Adipose tissue (tissue), 3 donors: Measurements from ENCODE around the gene SULF2. TPM values are rescaled to one million over a fixed set of nuclear protein-coding genes. Genes with fewer than 3 reads are reported as not detected.

ENCODE experiments used
- H3K27ac ChIP-seq: one replicate; pipeline ENCODE4 v1.5.1; 2013; ENCODE audit warnings: low read depth, low read length
- WGBS, 3 donors: extraction: QIAGEN DNeasy Blood & Tissue Kit; methylation state at CpG; one replicate each; pipeline ENCODE4 v1.1.7; 2013; 5-methylcytosine and 5-hydroxymethylcytosine counted together
- polyA plus RNA-seq, 3 donors: library from polyadenylated mRNA; stranded (reverse); fragments of 200-250 nt; gene quantifications; one replicate each; pipeline ENCODE4 v1.2.3, GENCODE V29; 2013
- donor health status: healthy with polysubstance abuse.
- donor health status: Bipolar disorder and iron deficiency.
- donor health status: healthy.

SULF2 gene
- polyA plus RNA-seq, 3 donors: 8.1 to 57.0 (median 41.0) TPM

DNA sequence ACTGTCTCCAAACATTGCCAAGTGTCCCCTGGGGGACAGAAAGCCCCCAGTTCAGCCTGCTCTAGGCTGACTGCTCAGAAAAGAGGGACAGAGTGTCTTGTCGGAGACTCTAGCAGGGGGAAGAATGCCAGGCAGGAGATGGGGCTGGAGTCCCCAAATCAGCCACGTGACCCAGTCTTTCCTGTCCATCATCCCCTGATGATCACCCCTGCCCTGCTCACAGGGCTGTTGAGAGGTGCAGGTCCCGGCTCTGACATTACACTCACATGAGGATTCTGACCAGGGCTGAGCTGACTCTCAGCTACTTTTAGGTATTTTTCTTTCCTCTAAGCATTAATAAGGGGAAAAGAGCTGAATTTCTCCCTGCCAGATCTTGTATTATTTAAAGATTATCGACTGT, 115.8 kb downstream of the SULF2 start:
- 79 to 88% (median 84%) methylated on average over 4 of the region's 4 CpGs for WGBS, 3 donors
- H3K27ac ChIP-seq: no peak overlapping the region

- H3K27ac ChIP-seq: no peak overlapping the region
- WGBS, 3 donors: 80 to 95% (median 93%) methylated on average over 8 of the region's 8 CpGs
Observed at GRCh38 chr20:47669152-47669425, 116.2 kb downstream of the SULF2 start.

DNA sequence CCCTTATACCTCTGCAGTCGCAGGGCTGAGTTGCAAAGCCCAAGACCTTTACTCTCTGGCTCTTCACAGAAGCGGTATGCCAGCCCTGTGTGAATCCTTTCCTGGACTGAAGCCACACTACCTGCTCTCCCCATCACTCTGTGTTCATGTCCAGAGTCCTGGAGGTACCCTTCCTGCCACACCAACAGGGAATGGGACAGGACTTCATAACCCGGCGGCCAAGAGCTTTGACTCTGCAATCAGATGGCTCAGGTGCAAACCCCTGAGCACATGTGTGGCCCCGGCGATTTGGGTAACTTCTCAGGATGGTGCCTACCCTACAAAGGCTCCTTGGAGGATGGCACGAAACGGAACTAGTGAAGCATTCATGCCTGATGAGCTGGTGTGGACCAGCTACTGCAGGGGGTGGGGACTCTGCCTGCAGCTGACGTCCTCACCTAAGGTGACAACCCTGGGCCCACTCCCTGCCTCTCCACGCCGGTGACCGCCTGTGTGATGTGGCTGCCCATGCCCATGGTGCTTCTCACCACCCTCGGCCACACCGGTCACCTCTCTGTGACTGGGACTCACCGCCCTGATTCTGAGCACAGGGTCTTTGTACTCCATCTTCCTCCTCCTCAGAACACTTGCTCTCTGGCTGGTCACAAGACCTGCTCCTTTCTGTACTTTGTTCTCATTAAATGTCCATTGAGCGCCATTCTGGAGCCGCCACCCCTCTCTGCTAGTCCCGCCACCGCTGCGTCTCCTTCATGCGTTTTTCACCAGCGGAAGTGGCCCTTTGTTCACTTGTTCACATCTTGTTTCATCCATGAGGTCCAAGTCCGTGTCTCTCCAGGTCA, 116.7 kb downstream of the SULF2 start:
- WGBS, 3 donors: 88 to 95% (median 93%) methylated on average over 23 of the region's 23 CpGs
- no peak overlapping the region for H3K27ac ChIP-seq

GRCh38 chr20:47667531-47668312, 117.6 kb downstream of the SULF2 start:
- no peak overlapping the region for H3K27ac ChIP-seq
- WGBS, 3 donors: 67 to 79% (median 68%) methylated on average over 18 to 19 of the region's 19 CpGs

DNA sequence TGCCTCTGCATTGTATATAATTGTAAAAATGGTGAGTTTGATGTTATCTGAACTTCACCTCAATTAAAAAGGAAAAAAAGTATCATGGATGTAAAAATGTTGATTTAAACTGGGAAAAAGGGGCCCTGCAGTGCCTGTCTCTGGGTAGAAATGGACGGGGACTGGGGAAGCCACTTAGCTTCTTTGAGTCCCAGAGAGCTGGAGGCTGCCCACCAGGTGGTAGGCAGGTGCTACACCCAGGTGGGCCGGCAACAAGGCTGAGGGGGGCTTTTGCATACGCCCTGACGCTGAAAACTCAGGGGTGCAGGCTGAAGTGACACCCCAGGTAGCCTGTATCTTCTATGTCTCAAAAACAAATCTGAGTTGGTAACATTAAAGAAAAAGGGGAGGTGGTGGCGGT, 118.2 kb downstream of the SULF2 start:
- WGBS, 3 donors: 87 to 89% (median 88%) methylated on average over 5 of the region's 5 CpGs
- H3K27ac ChIP-seq: no peak overlapping the region

DNA sequence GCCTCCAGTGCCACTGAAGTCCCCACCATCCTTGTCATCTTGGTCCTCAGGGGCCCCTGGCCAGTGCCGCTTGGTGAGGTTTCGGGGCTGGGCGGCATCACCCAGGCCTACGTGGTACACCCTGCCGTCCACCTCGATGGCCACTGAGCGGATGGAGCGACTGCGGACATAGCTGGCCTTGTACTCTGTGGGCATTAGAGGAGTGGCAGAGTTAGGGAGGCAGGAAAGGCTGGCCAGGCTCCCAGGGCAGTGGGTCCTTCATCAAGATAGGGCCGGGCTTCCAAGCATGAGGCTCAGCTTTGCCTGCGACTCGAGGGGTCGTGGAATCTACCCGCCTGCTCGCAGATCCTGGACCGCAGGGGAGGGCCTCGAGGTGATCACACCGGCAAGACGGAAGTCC, 119.0 kb downstream of the SULF2 start:
- 92 to 94% (median 94%) methylated on average over 19 of the region's 19 CpGs for WGBS, 3 donors
- no peak overlapping the region for H3K27ac ChIP-seq

DNA sequence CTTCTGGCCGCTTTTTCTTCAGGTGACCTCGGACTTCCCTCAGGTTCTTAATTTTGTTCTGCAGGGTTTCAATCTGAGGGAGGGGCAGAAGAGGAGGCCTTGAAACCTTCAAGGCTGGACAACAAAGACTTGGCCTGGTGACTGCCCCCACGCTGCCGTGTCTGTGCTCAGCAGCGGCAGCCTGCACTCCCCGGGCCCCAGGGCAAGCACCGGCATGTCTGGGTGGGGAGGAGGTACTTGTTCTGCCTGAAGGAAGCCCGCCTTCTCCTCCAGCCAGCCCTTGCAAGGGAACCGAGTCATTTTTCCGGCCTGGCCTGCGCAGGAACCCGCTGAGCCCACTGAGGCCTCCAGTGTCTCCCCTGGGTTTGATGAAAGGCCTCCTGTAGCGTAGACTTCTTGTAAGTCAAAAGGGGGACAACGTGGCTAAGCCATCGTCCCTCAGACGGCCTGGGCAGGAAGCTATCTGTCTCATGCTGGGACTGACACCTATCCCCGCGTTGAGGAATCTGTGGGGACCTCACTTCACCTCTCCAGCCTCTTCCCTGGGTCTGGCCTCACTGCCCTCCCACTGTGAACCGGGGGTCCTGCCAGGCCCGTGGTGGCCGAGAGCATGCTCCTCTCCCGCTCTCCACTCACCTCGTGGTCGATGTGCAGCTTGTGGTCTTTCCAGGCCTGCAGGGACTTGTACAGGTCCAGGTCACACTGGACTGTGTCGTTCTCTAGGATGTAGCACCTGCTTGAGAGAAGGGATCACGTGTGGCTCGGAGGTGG, 119.9 kb downstream of the SULF2 start:
- H3K27ac ChIP-seq: no peak overlapping the region
- 80 to 90% (median 87%) methylated on average over 27 of the region's 27 CpGs for WGBS, 3 donors

- 88 to 92% (median 92%) methylated on average over 12 of the region's 12 CpGs for WGBS, 3 donors
- no peak overlapping the region for H3K27ac ChIP-seq
Observed at GRCh38 chr20:47664744-47665143, 120.5 kb downstream of the SULF2 start.

DNA sequence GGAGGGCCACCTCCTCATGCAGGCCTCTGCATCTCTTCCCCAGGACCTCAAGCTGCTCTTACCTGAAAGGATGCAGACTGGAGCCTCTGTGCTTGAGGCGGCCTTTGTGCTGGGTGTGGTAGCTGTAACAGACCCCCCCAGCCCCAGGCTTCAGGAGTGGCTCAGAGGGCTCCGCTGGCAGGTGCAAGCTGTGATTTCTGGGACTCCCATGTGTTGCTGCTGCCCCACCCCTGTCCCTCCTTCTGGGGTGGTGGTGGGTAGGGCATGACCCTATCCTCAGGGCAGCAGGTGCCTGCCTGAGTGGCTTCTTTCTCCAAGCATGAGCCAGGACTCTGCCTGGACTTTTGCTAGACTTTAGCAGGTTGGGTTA, 121.2 kb downstream of the SULF2 start:
- no peak overlapping the region for H3K27ac ChIP-seq
- 84 to 87% (median 84%) methylated on average over 2 of the region's 2 CpGs for WGBS, 3 donors

GRCh38 chr20:47663354-47664067, 121.8 kb downstream of the SULF2 start:
- 52 to 59% (median 58%) methylated on average over 20 of the region's 20 CpGs for WGBS, 3 donors
- no peak overlapping the region for H3K27ac ChIP-seq

GRCh38 chr20:47662483-47663353, 122.6 kb downstream of the SULF2 start:
- H3K27ac ChIP-seq: no peak overlapping the region
- 89 to 93% (median 89%) methylated on average over 15 to 16 of the region's 16 CpGs for WGBS, 3 donors

GRCh38 chr20:47661714-47662113, 123.6 kb downstream of the SULF2 start:
- H3K27ac ChIP-seq: no peak overlapping the region
- WGBS, 3 donors: 87 to 93% (median 87%) methylated on average over 7 of the region's 7 CpGs

- H3K27ac ChIP-seq: no peak overlapping the region
- WGBS, 3 donors: 79 to 86% (median 85%) methylated on average over 12 of the region's 12 CpGs
Observed at GRCh38 chr20:47660983-47661700, 124.1 kb downstream of the SULF2 start.

- no peak overlapping the region for H3K27ac ChIP-seq
- WGBS, 3 donors: 79 to 91% (median 86%) methylated on average over 2 of the region's 2 CpGs
Observed at GRCh38 chr20:47660602-47660905, 124.7 kb downstream of the SULF2 start.

DNA sequence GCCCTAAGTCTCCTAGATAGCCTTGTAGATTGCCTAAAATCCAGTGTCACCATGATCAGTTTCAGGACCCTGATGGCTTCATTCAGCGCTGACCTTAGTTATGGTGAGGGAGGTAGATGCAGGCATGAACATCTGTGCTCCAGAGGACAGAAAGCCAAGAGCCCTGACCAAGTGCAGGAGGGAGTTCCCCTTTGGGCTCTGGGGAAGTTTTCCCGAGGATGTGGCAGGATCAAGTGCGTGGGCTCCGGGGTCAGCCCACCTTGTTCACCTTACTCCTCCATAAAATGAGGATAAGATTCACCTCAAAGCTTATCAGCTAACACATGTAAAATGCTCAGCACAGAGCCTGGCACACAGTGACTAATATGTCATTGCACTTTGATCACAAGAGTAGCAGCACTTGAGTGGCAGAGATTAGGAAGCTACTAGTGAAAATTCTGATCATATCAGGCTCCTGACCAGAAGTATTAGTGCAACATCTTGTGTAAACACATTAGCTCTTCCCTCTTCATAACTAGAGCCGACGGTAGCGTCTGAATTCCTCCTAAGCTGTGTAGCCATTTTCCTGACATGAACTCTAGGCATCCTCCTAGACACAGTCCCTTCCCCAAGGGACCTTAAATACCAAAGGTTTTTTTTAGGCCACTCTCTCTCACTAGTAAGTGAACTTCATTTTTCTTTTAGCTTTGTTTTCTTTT, 125.2 kb downstream of the SULF2 start:
- H3K27ac ChIP-seq: no peak overlapping the region
- WGBS, 3 donors: 64 to 68% (median 67%) methylated on average over 7 of the region's 7 CpGs

- H3K27ac ChIP-seq: no peak overlapping the region
- WGBS, 3 donors: 50 to 82% (median 55%) methylated on average over 2 of the region's 2 CpGs
Observed at GRCh38 chr20:47656318-47656717, 129.0 kb downstream of the SULF2 start.

DNA sequence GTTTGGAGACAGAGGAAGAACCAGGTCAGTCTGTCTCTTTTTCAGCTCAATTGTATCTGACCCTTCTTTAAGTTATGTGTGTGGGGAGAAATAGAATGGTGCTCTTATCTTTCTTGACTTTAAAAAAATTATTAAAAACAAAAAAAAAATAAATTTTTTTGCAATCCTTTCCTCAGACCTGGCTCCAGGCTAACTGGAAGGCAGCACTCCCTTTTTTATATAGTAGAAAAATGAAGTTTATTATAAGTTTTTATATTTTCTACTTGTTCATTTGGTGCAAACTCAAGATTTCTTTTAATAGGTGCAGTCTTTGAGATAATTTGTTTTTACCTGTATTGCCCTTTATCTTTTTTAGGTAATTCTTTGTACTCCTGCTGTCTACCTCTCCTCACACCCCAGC, 129.6 kb downstream of the SULF2 start:
- H3K27ac ChIP-seq: no peak overlapping the region
